Right renal pelvis (tissue), 4 donors: ENCODE data around the gene UBXN6. TPM values are rescaled to one million over a fixed set of nuclear protein-coding genes. Genes with fewer than 3 reads are reported as not detected.

Experiments
- DNase-seq, 4 donors: peaks; one replicate each; pipeline ENCODE4 v3.0.0-alpha.2; 2013; ENCODE audit warnings: low read depth in 4 of 4, low spot score in 3 of 4, missing footprints in 1 of 4
- polyA plus RNA-seq, 4 donors: library from polyadenylated mRNA; unstranded; fragments of 120-200 nt; gene quantifications; one replicate each; pipeline ENCODE4 v1.2.1, GENCODE V29; 2013; ENCODE audit not compliant: insufficient read length in 4 of 4

UBXN6 gene
- polyA plus RNA-seq, 4 donors = 94.1 to 127 (median 100) TPM

DNA sequence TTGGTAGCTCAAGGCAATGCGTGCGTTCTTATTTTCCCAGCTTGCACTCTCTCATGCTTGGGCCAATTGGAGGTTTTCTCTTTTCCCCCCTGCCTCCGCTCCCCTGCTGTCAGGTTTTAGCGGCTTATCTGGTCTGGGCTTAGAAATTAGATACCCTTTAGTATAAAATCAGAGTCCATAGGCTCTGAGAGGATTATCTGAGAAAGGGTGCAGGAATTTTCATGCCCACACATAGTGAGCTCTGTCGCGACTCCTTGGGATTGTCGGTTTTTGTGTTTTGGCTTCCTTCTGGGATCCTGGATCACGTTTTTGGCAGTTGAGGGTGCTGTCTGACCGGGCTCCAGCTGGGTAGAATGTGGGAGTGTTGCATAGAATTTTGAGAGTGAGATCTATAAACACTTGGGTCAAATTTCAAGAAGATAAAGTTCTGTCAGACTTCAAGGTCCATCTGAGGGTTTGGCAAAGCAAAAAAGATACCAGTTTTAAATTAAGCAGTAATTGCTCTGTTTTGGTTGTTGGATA, 42.7 kb downstream of the UBXN6 start:
- DNase-seq = no peak

- DNase-seq = no peak
Observed at GRCh38 chr19:4414144-4414799, 43.3 kb downstream of the UBXN6 start.

DNA sequence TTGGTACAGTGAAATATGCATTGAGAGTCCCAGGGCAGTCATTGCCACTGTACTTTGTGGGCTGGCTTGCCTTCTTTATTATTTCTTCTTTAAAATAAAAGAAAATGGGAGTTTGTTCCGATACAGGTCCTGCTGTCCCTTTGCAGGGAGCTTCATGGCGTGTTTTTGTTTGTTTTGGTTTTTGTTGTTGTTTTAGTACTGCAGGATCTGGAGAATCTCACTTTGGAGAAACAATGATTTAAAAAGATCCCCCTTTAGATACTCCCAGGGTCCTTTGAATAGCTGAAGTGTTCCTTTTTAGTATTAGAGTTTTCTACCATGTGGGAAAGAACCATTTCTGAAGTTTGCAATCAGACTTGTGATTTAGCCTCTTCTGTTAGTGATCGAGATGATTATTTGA, 44.0 kb downstream of the UBXN6 start:
- no peak for DNase-seq

DNA sequence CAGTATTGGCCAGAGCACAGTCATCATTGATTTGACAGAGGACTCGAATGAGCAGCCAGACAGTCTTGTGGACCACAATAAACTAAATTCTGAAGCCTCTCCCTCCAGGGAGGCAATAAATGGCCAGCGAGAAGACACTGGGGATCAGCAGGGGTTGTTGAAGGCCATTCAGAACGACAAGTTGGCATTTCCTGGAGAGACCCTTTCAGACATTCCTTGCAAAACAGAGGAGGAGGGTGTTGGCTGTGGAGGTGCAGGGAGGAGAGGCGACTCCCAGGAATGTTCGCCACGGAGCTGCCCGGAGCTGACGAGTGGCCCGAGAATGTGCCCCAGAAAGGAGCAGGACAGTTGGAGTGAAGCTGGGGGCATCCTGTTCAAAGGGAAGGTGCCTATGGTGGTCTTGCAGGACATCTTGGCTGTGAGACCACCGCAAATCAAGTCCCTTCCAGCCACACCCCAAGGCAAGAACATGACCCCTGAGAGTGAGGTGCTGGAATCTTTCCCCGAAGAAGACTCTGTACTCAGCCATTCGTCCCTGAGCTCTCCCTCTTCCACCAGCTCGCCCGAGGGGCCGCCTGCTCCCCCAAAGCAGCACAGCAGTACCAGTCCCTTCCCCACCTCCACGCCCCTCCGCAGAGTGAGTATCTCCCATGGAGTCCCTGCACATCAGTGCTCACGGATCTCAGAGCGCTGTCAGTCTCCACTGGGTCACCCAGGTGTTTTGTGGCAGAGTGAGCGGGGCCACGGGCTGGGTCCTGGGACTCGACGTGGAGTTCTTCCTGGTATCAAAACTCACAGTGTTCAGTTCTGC, 48.3 kb downstream of the UBXN6 start:
- no peak for DNase-seq

DNA sequence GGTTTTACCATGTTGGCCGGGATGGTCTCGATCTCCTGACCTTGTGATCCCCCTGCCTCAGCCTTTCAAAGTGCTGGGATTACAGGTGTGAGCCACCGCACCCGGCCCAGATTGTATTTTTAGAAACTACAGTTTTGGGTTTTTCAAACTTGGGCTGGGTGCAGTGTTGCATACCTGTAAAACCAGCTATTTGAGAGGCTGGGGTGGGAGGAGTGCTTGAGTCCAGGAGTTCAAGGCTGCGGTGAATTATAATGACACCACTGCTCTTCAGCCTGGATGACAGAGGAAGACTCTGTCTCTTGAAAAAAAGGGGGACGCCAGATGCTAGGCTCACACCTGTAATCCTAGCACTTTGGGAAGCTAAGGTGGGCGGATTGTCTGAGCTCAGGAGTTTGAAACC, 51.0 kb downstream of the UBXN6 start:
- no peak for DNase-seq

- no peak for DNase-seq
Observed at GRCh38 chr19:4405977-4406376, 51.6 kb downstream of the UBXN6 start.

DNA sequence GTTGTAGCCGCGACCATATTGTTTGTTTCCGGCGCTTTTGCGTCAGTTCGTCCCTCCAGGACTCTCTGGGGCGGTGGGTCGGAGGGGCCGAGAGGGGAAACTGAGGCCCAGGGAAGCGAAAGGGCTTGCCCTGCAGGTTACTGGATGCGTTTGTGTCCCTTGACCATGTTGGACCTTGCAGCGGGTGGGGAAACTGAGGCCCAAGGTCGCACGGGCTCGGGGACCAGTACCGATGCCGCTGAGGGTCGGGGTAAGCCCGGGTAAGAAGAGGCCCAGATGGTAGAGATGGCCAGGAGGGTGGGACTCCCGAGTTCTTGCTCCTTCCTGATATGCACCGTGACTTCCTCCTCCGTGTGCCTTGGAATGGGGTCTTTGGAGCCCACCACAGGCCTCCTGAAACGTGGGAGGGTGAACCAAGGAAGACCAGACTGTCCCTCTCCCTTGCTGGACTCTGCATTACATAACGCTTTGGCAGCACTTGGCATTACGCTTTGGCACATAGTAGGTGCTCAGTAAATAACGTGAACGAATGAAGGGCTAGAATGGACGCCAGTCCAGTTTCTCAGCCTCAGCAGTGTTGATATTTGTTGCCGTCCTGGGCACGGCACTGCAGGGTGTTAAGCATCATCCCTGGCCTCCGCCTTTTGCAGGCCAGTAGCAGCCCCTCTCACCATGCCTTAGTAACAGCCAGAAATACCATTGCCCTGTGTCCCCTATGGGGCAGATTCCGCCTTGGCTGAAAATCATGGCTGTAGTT, 54.4 kb downstream of the UBXN6 start:
- DNase-seq = no peak

- peak; percentile 97 to 99 (median 98) for DNase-seq
Observed at GRCh38 chr19:4402171-4403004, 55.2 kb downstream of the UBXN6 start, which contains the start of gene CHAF1A. Gene CHAF1A (plus strand): TSS chr19:4402640. CDS start chr19:4402763, 123 bp downstream.

GRCh38 chr19:4401769-4402170, 55.8 kb downstream of the UBXN6 start:
- no peak for DNase-seq

GRCh38 chr19:4400135-4400936, 57.3 kb downstream of the UBXN6 start, which contains the start of gene SH3GL1:
Gene SH3GL1 (minus strand): TSS chr19:4400547. CDS start chr19:4400368, 179 bp downstream.
- DNase-seq = peak; percentile 87 to 91 (median 88)

DNA sequence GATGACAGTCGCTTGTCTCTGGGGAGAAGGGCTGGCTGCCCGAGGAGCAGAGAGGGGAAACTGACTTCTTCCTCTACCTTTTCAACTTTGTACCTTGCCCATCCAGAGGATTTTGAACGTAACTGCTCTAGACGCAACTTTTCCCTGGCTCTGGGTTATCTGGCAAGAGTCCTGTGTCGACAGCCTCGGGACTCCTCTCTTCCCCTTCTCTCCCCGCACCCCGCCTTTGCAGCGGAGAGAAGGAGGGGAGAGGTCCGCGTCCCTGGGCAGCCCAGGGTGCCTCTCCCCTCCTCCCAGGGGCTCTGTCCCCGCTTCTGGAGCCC, 57.8 kb downstream of the UBXN6 start:
- no peak for DNase-seq

- DNase-seq = no peak
Observed at GRCh38 chr19:4396949-4397783, 60.4 kb downstream of the UBXN6 start.

Other genes with a start within 250 kb of the UBXN6 start
- under 1 TPM in 3 of 4 donors, not detected in 1; 0.47 to 0.73 (median 0.61) TPM for gene EBI3, start 228.3 kb downstream of the UBXN6 start, polyA plus RNA-seq
- gene YJU2, start 210.7 kb downstream of the UBXN6 start, polyA plus RNA-seq = 10 to 100 TPM; 20.0 to 23.7 (median 22.8) TPM
- gene SHD, start 178.5 kb downstream of the UBXN6 start, polyA plus RNA-seq = 1 to 10 TPM in 3 of 4 donors, under 1 TPM in 1; 0.81 to 3.2 (median 1.9) TPM
- under 1 TPM; 0.15 to 0.44 (median 0.37) TPM for gene TMIGD2, start 155.4 kb downstream of the UBXN6 start, polyA plus RNA-seq
- 1 to 10 TPM; 4.6 to 6.5 (median 5.5) TPM for gene FSD1, start 153.2 kb downstream of the UBXN6 start, polyA plus RNA-seq
- 10 to 100 TPM; 14.7 to 30.9 (median 25.8) TPM for gene STAP2, start 119.0 kb downstream of the UBXN6 start, polyA plus RNA-seq
- gene MPND, start 114.2 kb downstream of the UBXN6 start, polyA plus RNA-seq = 10 to 100 TPM; 22.1 to 31.8 (median 23.5) TPM
- gene SH3GL1, start 57.2 kb downstream of the UBXN6 start, polyA plus RNA-seq = 10 to 100 TPM; 60.1 to 82.5 (median 64.7) TPM
- 10 to 100 TPM; 21.8 to 27.0 (median 25.4) TPM for gene CHAF1A, start 55.2 kb downstream of the UBXN6 start, polyA plus RNA-seq
- 10 to 100 TPM; 65.1 to 87.4 (median 71.1) TPM for gene HDGFL2, start 14.5 kb upstream of the UBXN6 start, polyA plus RNA-seq
- gene PLIN4, start 60.7 kb upstream of the UBXN6 start, polyA plus RNA-seq = 1 to 10 TPM in 1 of 4 donors, under 1 TPM in 3; 0.39 to 1.3 (median 0.68) TPM
- gene PLIN5, start 77.4 kb upstream of the UBXN6 start, polyA plus RNA-seq = 1 to 10 TPM; 2.7 to 4.8 (median 3.5) TPM
- 1 to 10 TPM in 2 of 4 donors, under 1 TPM in 2; 0.57 to 1.6 (median 0.85) TPM for gene LRG1, start 82.2 kb upstream of the UBXN6 start, polyA plus RNA-seq
- 1 to 10 TPM; 2.3 to 3.8 (median 3.0) TPM for gene SEMA6B, start 101.9 kb upstream of the UBXN6 start, polyA plus RNA-seq
- 10 to 100 TPM; 11.6 to 13.8 (median 13.6) TPM for gene TNFAIP8L1, start 181.7 kb upstream of the UBXN6 start, polyA plus RNA-seq
- gene MYDGF, start 212.5 kb upstream of the UBXN6 start, polyA plus RNA-seq = 10 to 100 TPM; 61.8 to 99.4 (median 69.1) TPM